ENCODE measurements around the gene FANCC. TPM values are rescaled to one million over a fixed set of nuclear protein-coding genes. Genes with fewer than 3 reads are reported as not detected.

The FANCC gene
- total RNA-seq, 4 donors from 2014 or later: 2.2 to 9.3 (median 6.5) TPM

GRCh38 chr9:95342571-95342970 lies 25.1 kb upstream of the FANCC start:
- TF ChIP-seq CTCF (IDR thresholded peaks at IDR 0.05) (no peak), POLR2A (IDR thresholded peaks at IDR 0.05) (no peak)
- peaks cover 0 to 13% (median 0%) of the 10 kb centered on the region in 4 donors for H3K27me3 ChIP-seq
- no peak overlapping the region for H3K4me3 ChIP-seq
- H3K9me3 ChIP-seq: peaks cover 0 to 6% (median 0%) of the 10 kb centered on the region in 3 donors
- H3K27ac ChIP-seq: no peak overlapping the region
- intact Hi-C loops (cut with DNase I): no loop called here
- no peaks in the 10 kb centered on the region for H3K4me1 ChIP-seq
- 92% methylated on average over 9 to 13 of the region's 13 CpGs for WGBS, 2 donors
- no peak for DNase-seq
- H3K36me3 ChIP-seq: no peaks in the 10 kb centered on the region

- TF ChIP-seq POLR2A (IDR thresholded peaks at IDR 0.05): no peak
- TF ChIP-seq CTCF (IDR thresholded peaks at IDR 0.05): no peak
- intact Hi-C loops (cut with DNase I): no loop called here
- H3K36me3 ChIP-seq: no peaks in the 10 kb centered on the region
- H3K27me3 ChIP-seq: peaks cover 0 to 2% (median 0%) of the 10 kb centered on the region in 4 donors
- WGBS, 2 donors: 67 to 70% methylated on average over 5 of the region's 5 CpGs
- H3K4me1 ChIP-seq: no peaks in the 10 kb centered on the region
- H3K27ac ChIP-seq: no peak overlapping the region
- DNase-seq: no peak
- no peak overlapping the region for H3K4me3 ChIP-seq
- H3K9me3 ChIP-seq: peaks cover 0 to 9% (median 0%) of the 10 kb centered on the region in 3 donors
Observed at GRCh38 chr9:95341293-95341962, 23.9 kb upstream of the FANCC start.

GRCh38 chr9:95338243-95338642 lies 20.7 kb upstream of the FANCC start:
- Histone ChIP-seq H3K27me3 (no peaks in the 10 kb centered on the region), H3K4me3 (no peak overlapping the region), H3K27ac (no peak overlapping the region), H3K36me3 (no peaks in the 10 kb centered on the region), H3K4me1 (no peaks in the 10 kb centered on the region), H3K9me3 (peaks cover 0 to 9% (median 0%) of the 10 kb centered on the region in 3 donors)
- WGBS, 2 donors: 89% methylated on average over 3 to 4 of the region's 6 CpGs
- intact Hi-C loops (cut with DNase I): no loop called here
- no peak for DNase-seq
- TF ChIP-seq CTCF (IDR thresholded peaks at IDR 0.05) (no peak), POLR2A (IDR thresholded peaks at IDR 0.05) (no peak)

GRCh38 chr9:95336281-95336680 lies 18.8 kb upstream of the FANCC start:
- no peaks in the 10 kb centered on the region for H3K36me3 ChIP-seq
- TF ChIP-seq POLR2A (IDR thresholded peaks at IDR 0.05) (no peak), CTCF (IDR thresholded peaks at IDR 0.05) (peak; percentile 23 to 44 (median 28))
- H3K4me1 ChIP-seq: no peaks in the 10 kb centered on the region
- no peak overlapping the region for H3K27ac ChIP-seq
- no peak overlapping the region for H3K4me3 ChIP-seq
- peaks cover 0 to 5% (median 0%) of the 10 kb centered on the region in 4 donors for H3K27me3 ChIP-seq
- 66 to 74% methylated on average over 3 of the region's 3 CpGs for WGBS, 2 donors
- DNase-seq: no peak
- peaks cover 0 to 9% (median 0%) of the 10 kb centered on the region in 3 donors for H3K9me3 ChIP-seq
- intact Hi-C loops (cut with DNase I): no loop called here

- Histone ChIP-seq H3K36me3 (no peaks in the 10 kb centered on the region), H3K27me3 (peaks cover 0 to 5% (median 0%) of the 10 kb centered on the region in 4 donors), H3K4me3 (no peak overlapping the region), H3K27ac (no peak overlapping the region), H3K4me1 (no peaks in the 10 kb centered on the region), H3K9me3 (peaks cover 0 to 9% (median 0%) of the 10 kb centered on the region in 3 donors)
- WGBS, 2 donors: 52 to 65% methylated on average over 2 of the region's 2 CpGs
- TF ChIP-seq POLR2A (IDR thresholded peaks at IDR 0.05) (no peak), CTCF (IDR thresholded peaks at IDR 0.05) (no peak)
- no peak for DNase-seq
- intact Hi-C loops (cut with DNase I): no loop called here
Observed at GRCh38 chr9:95333426-95333825, 15.9 kb upstream of the FANCC start.
